CD4-positive, alpha-beta T cell treated with Interferon alpha-2 for 1 hour (primary cell): ENCODE results near the gene SNRNP70.

Experiments
- DNase-seq, 2 donors: peaks; one replicate each; pipeline ENCODE4 v3.0.0-alpha.2; 2020 to 2022

Gene SNRNP70

DNA sequence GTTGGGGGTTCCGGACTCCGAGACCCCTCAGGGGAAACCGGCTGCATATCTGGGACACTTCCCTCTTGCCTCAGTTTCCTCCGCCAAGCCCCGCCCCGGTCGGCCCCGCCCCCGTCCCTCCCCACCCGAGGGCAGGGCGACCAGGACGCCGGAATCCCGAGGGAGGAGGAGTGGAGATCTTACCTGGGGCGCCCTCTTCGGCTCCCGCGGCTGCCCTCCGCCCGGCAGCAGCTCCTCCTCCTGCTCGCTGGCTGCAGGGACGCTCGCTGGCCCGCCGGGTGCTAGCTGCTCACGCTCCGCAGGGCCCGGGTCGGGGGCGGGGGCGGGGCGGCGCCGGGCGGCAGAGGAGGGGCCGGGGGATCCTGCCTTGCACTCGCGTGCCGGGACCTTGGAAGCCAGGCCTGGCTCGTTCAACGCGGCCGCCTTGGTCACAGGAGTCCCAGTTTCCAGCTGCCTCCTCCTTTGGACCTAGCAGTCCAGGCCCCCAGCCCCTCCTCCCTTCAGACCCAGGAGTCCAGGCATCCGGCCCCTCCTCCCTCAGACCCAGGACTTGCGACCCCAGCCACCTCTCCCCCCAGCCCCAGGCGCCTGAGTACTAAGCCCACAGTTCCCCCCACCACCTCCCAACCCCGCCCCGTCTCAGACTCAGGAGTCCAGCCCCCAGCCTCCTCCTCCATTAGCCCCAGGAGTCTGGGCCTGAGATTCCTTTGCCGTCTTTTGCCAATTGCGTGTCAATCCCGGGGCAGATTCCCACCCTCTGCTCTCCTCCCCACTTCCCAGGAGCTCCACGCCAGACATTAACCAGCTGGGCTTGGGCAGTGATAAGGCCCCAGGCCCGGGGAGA, 20.3 kb upstream of the SNRNP70 start, which contains the start of gene NTF4:
Gene NTF4, minus strand, starts transcription at position 51 of the 844 bp plus-strand sequence. CDS start 2,821 bp downstream, outside the sequence.
- no peak for DNase-seq

DNA sequence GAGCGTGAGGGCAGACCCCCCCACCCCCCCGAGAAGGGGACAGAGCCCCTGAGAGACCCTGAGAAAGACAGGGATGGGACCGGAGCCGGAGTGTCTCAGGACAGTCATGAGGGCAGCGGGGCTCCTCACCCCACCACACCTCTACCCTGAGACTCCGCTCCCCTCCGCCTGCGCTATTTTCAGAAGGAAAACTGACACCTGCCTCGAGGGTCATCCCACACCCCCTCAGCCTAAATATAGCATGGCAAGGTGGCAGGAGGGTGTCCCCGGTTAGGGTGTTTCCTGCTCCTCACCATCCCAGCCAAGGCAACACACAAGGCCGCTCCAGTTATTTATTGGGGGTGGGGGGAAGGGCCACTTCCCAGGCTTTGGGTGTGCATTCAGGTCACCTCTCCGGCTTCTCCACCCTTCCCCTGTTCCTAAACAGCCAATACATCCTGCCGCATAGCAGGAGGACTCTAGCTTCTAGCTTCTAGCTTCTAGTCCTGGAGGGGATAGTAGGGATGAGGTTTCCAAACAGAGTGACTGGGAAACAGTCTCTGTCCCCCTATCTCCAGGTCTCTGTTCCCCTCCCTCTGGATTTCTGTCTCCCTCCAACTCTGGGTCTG, 19.2 kb upstream of the SNRNP70 start:
- no peak for DNase-seq

- no peak for DNase-seq
Measured at GRCh38 chr19:49067554-49067953, 17.7 kb upstream of the SNRNP70 start.

- DNase-seq = no peak
Measured at GRCh38 chr19:49069026-49069425, 16.2 kb upstream of the SNRNP70 start.

GRCh38 chr19:49070416-49070815, 14.8 kb upstream of the SNRNP70 start:
- no peak for DNase-seq

GRCh38 chr19:49071860-49072547, 13.2 kb upstream of the SNRNP70 start:
- DNase-seq = peak in 1 of 2 donors; percentile 24

DNA sequence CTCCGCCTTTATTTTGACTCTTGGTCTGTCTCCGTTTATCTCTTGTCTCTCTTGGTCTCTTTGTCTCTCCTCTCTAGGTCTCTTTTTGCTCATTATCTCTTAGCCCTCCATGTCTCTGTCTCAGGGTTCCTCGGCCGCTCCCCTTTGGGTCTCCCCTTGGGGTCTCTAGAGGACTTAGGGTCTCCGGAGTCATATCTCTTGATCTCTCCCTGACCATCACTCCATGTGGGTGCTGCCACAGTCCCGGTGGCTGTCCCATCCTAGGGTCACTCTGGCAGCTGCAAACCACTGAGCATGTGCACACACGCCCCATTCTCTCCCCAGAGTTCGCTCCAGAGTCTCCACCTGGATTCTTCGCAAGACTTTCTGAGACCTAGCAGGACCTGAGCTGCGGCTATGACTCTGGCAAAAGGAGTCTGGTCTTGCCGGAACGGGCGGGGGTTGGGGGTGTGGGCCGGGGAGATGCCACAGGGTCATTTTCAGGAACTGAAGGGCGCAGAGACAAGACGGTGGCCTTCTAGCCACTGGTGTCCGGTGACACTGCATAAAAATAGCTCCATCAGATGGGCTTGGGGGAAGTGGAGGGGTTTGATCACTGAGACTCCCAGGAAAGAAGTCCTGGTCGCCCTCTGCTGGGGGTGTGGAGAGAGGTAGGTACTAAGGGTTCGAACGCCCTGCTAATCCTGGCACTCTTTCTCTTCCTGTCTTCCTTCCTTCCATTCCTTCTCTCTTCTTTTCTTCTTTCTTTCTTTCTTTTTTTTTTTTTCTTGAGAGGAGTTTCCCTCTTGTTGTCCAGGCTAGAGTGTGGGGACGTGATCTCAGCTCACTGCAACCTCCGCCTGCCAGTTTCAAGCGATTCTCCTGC, 11.5 kb upstream of the SNRNP70 start:
- DNase-seq = no peak

GRCh38 chr19:49074869-49075268, 10.4 kb upstream of the SNRNP70 start:
- peak; percentile 32 to 35 for DNase-seq

- no peak for DNase-seq
Measured at GRCh38 chr19:49080392-49080791, 4.9 kb upstream of the SNRNP70 start.

DNA sequence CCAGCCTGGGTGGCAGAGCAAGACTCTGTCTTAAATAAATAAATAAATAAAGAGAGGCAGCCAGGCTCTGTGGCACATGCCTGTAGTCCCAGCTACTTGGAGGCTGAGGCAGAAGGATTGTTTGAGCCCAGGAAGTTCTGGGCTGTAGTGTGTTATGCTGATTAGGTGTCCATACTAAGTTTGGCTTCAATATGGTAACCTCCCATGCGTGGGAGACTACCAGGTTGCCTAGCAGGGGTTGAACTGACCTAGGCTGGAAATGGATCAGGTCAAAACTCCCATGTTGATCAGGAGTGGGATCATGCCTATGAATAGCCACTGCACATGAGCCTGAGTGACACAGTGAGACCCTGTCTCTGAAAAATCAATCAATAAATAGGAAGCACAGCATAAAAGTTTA, 4.0 kb upstream of the SNRNP70 start:
- DNase-seq = no peak

- no peak for DNase-seq
Measured at GRCh38 chr19:49084206-49085019, 838 bp upstream of the SNRNP70 start.

- DNase-seq = no peak
Measured at GRCh38 chr19:49085868-49086232, 599 bp downstream of the SNRNP70 start.

DNA sequence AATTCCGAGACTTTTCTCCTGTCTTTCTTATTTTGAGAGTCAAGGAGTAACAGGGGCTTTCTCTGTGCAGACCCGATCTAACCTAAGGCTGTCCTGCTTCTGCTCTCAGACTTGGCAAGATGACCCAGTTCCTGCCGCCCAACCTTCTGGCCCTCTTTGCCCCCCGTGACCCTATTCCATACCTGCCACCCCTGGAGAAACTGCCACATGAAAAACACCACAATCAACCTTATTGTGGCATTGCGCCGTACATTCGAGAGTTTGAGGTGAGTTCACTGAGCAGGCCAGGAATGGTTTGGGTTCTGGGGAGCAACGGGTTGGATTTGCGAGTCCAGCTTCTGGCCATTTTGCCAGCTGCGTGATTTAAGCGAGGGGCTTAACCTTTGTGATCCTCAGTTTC, 1.0 kb downstream of the SNRNP70 start:
- DNase-seq = no peak

DNA sequence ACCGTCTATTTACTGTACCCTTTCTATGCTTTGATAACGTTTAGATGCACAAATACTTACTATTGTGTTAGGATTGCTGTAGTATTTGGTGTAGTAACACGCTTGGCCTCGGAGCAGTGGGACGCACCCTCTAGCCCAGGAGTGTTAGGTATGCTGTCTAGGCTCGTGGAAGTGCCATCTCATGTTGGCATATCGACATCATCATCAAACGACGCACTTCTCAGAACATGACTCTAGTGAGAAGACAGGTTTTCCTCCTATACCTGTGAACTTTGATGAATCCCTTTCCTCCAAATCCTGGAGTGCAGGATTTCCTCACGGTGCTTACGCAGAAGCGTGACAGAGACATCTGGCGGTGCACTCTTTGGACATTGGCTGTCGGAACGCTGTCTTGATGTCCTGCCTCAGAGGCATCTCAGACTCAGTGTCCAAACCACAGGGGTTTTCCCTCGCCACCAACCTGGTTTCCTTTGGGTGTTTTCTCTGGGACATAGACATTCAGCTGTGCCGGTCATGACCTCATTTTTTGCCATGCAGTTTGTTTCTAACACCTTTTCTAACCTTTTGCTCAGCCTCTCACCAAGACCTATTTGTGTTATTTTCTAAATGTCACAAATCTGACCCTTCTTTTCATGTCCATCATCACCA, 6.3 kb downstream of the SNRNP70 start:
- DNase-seq = no peak

GRCh38 chr19:49092686-49093085, 7.4 kb downstream of the SNRNP70 start:
- DNase-seq = no peak

GRCh38 chr19:49094505-49095482, 9.5 kb downstream of the SNRNP70 start:
- no peak for DNase-seq

DNA sequence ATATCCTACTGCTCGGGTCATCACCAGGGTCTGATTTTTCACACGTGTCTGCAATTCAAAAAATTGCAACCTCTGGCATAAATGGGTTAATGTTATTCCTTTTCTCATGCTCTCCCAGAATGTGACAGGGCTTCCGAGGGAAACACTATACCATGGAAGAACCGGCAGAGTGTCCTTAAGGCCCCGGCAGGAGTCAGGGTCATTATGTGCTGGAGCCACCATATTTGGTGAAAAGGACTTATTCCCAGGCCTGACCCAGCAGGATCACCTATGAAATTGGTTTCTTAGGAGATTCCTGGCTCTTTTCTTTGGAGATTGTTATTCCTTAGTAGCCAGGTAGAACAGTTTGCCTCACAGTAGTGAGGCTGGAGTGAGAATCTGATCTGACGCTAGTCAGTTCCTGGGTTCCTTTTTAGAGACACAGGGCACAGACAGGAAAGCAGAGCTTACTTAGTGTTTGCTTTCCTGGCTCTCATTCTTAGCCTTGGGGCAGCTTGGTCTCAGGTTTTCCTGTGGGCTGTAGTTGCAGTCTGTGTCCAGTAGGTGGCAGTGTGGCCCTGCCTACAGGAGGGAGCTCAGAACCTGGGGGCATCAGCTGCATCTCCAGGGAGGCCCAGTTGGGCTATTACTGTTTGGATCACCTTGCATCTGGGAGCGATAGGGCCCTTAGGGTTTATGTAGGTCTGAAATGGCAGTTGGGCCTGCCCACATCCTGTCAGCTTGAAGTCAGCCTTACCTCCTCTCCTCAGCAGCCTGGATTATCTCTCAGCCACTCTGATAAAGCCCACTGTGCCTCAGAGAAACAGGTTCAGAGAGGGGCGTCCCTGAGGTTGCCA, 12.4 kb downstream of the SNRNP70 start:
- DNase-seq = peak; percentile 76 to 84

DNA sequence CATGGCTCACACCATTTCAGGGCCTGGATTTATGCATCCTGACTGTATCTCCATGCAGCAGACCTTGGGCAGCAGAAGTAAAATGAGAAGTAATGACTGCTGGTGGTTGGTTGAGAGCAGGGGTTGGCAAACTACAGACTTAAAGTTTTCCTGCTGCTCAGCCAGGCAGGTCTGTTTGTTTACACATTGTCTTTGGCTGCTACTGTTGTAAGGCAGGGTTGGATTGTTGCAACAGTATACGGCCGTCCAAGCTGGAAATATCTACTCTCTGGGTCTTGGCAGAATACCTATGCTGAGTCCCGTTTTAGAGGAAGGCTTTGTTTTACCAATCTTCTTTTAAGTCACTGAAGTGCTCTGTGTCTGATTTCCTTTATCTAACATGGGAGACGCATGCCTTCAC, 13.5 kb downstream of the SNRNP70 start:
- DNase-seq = no peak

DNA sequence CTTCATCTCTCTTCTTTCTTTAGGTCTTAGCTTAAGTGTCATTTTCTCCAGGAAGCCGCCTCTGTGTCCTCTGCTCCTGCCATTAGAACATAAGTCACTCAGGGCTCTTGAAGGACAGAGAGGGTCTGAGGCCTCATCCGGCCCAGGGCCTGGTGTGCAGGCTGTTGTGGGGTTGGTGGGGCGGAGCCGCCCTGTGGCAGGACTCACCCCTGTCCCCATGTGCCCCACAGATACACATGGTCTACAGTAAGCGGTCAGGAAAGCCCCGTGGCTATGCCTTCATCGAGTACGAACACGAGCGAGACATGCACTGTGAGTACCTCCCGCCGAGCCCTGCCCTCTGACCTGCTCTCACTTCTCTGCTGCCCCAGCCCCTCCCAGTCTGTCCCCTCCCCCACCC, 15.9 kb downstream of the SNRNP70 start:
- DNase-seq = no peak
